ENCODE results near the gene IMMP2L.
"Not testable (repeated sequence)": the region's sequence is repeated elsewhere in the genome, so short reads cannot be mapped to it uniquely, and the experiment has no call there.

The IMMP2L gene

DNA sequence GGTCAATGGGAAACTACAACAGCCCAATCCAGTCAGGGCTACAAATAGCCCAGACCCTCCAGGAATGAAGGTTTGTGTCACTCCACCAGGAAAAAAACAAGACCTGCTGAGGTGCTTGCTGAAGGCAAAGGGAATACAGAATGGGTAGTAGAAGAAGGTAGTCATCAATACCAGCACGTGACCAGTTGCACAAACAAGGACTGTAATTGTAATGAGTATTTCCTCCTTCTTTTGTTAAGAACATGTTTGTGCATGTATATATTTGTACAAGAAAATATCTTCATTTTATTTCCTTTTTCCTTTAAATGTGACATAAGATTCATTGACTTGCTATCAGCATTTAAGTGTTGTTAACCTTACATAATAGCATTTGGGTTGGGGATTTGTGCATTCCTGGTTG lies 229.3 kb downstream of the IMMP2L start:
- TF ChIP-seq, protein P1, sequence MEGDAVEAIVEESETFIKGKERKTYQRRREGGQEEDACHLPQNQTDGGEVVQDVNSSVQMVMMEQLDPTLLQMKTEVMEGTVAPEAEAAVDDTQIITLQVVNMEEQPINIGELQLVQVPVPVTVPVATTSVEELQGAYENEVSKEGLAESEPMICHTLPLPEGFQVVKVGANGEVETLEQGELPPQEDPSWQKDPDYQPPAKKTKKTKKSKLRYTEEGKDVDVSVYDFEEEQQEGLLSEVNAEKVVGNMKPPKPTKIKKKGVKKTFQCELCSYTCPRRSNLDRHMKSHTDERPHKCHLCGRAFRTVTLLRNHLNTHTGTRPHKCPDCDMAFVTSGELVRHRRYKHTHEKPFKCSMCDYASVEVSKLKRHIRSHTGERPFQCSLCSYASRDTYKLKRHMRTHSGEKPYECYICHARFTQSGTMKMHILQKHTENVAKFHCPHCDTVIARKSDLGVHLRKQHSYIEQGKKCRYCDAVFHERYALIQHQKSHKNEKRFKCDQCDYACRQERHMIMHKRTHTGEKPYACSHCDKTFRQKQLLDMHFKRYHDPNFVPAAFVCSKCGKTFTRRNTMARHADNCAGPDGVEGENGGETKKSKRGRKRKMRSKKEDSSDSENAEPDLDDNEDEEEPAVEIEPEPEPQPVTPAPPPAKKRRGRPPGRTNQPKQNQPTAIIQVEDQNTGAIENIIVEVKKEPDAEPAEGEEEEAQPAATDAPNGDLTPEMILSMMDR (IDR thresholded peaks at IDR 0.05; ENCODE audit: borderline replicate concordance, insufficient read depth, low read depth, low read length): no peak
- no peak overlapping the region for H3K4me3 ChIP-seq (ENCODE audit: low read depth, low read length)

DNA sequence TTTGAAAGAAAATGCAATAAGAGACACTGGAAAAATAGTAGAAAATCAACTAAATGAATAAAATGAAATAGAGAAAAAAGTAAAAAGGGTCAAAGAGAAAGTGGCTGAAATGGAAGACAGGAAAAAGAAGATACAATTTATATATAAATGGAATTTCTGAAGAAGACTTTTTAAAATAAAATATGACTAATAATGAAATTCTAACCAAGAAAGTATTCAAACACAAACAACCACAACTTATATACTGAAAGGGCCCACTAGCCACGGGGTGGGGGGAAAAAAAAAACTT lies 232.1 kb downstream of the IMMP2L start:
- TF ChIP-seq, protein P1 (IDR thresholded peaks at IDR 0.05; ENCODE audit: borderline replicate concordance, insufficient read depth, low read depth, low read length): no peak
- no peak overlapping the region for H3K4me3 ChIP-seq (ENCODE audit: low read depth, low read length)

DNA sequence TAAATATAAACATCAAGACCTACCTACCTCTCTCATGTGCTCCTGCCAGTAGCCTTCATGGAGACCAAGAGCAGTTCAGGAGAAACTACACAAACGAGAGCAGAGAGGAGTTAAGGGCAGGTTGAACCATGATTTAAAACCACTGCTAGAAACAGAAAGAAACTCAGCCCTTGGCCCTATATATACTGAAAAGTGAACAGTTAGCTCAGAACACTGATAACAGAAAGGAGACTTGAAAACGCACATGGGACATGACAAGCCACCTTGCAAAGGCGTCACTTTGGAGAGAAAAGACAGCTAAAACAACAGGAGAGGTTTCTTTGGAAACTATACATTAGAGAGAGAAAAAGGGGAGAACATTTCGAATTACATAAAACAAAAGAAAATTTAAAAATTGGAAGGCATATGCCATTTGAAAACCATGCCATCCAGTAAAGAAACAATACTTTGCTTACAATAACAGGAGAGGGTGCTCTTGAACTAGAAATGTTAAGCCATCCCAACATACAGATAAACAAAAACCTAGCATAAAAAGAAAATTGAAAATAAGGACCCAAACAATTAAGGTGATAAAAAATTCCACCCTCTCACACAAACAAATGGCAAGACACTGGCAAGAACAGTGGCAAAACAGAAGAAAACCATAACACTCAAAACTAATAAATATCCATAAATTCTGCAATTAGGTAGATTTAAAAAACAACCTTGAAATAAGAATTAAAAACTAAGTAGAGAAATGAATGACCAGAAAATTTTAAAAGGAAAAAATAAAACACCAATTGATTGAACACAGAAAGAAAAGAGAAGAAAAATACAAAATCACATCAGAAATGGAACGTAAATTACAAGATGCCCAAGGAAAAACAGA lies 232.7 kb downstream of the IMMP2L start:
- H3K4me3 ChIP-seq (ENCODE audit: low read depth, low read length): no peak overlapping the region

DNA sequence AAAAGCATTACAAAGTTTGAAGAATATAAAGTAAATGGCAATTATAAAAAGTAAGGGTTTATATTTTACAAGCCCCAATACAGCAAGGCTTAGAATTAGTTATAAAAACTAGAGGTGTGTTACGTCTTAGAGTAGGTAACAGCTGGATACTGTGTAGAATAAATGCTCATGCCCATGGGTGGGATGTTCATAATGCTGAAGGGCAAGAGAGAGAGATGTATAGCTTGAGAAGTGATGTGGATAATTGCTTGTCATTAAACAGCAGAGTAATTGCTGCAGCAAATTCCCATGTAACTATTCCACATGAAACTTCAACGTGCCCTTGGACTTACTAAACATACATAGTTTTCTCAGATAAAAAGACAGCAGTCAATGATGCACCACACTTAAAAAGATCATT lies 233.8 kb downstream of the IMMP2L start:
- H3K4me3 ChIP-seq (ENCODE audit: low read depth, low read length): no peak overlapping the region
- TF ChIP-seq, protein P1 (IDR thresholded peaks at IDR 0.05; ENCODE audit: borderline replicate concordance, insufficient read depth, low read depth, low read length): no peak

More for the DNA sequence above, 232.7 kb downstream of the IMMP2L start:
- TF ChIP-seq, protein P1 (IDR thresholded peaks at IDR 0.05; ENCODE audit: borderline replicate concordance, insufficient read depth, low read depth, low read length): no peak

DNA sequence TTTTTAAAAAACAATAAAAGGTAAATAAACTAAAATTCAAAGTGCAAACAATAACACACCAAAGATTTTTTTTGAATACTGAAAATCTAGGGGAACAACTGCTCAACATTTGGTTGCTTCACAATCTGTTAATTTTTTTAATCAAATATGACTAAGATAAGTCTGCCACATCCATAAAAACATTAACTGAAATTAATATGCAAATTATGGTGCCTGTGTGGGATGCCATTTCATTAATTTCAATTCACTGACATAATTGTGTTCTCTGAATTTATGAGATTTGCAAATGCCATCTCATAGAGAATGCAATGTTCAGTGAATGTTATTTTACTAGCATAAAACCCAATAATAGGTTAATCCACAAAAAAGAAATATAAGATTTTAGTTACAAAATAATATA lies 237.5 kb downstream of the IMMP2L start:
- TF ChIP-seq, protein P1 (IDR thresholded peaks at IDR 0.05; ENCODE audit: borderline replicate concordance, insufficient read depth, low read depth, low read length): no peak
- H3K4me3 ChIP-seq (ENCODE audit: low read depth, low read length): no peak overlapping the region

DNA sequence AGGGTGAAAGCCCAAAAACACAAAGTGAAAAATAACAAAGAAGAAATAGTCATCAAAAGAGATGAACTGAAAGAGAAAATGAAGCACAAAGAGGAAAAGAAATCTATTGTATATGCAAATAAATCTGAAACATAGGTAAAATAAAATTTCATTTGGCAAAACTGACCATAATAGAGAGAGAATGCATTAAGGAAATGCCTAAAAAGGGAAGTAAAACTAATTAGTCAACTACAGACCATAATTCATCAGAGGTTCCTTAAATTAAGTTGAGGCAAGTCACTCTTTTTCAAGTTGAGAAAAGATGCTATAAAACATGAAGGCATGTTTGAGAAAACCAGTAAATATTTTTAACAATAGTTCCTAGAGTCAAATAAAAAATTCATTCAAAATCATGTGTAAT lies 238.1 kb downstream of the IMMP2L start:
- H3K4me3 ChIP-seq (ENCODE audit: low read depth, low read length): no peak overlapping the region
- TF ChIP-seq, protein P1 (IDR thresholded peaks at IDR 0.05; ENCODE audit: borderline replicate concordance, insufficient read depth, low read depth, low read length): no peak

DNA sequence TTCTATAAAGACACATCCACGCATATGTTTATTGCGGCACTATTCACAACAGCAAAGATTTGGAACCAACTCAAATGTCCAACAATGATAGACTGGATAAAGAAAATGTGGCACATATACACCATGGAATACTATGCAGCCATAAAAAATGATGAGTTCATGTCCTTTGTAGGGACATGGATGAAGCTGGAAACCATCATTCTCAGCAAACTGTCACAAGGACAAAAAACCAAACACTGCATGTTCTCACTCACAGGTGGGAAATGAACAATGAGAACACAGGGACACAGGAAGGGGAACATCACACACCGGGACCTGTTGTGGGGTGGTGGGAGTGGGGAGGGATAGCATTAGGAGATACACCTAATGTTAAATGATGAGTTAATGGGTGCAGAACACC lies 238.6 kb downstream of the IMMP2L start:
- H3K4me3 ChIP-seq (ENCODE audit: low read depth, low read length): not testable (repeated sequence)

All from GM12875 (cell line).